Stimulated activated CD4-positive, alpha-beta T cell treated with anti-CD3 and anti-CD28 coated beads, Interleukin-12 subunit alpha, Interleukin-12 subunit beta, amount 100 ng/mL, for 24 hours (primary cell): Measurements from ENCODE around the gene KRTAP5-3.
"Not testable (repeated sequence)": the region's sequence is repeated elsewhere in the genome, so short reads cannot be mapped to it uniquely, and the experiment has no call there.

Source experiments
- DNase-seq, 2 experiments: peaks; one replicate each; pipeline ENCODE4 v3.0.0-alpha.2; 2020; ENCODE audit warnings: low read depth in 2 of 2

The KRTAP5-3 gene

DNA sequence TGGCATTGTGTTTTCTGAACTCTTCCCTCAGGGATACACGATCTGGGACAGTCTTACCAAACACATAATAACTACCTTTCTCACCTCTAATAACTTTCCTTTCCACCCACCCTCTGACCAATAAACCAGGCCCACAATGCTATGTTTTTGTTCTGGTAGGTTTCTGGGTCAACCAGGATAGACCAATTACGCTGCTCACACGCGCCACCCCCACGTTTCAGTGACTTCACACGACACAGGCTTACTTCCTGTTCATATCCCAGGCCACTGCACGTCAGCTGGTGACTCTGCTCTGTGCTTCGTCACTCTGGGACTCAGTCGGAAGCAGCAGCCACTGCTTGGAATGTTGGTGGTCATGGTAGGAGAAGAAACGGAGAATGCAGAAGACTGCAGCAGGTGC, 11.2 kb upstream of the KRTAP5-3 start:
- DNase-seq = no peak

DNA sequence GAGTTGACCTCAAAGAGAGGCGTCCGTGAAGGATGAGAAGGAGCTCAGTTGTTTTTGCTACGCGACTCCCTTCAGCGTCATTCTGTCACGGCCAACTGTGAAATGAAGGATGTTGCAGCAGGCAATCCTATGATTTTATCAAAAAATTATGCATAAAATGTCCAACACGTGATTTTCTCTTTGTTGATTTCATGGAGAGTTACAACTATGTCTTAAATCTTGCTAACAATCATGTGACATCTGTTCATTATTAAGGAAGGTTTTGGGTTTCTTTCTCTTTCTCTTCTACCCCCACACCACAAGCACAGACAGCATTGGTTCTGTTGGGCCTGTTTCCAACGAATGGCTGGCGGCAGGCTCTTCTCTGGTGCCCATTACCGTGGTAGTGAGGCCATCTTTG, 10.0 kb upstream of the KRTAP5-3 start:
- DNase-seq = no peak

DNA sequence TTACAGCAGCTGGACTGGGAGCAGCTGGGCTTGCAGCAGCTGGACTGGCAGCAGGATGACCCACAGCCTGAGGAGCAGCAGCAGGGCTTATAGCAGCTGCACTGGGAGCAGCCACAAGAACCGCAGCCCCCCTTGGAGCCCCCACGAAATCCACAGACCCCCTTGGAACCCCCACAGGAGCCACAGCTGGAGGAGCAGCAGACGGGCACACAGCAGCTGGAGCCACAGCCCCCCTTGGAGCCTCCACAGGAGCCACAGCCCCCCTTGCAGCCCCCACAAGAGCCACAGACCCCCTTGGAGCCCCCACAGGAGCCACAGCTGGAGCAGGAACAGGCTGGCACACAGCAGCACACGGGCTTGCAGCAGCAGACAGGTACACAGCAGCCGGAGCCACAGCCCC, 362 bp downstream of the KRTAP5-3 start:
- not testable (repeated sequence) for DNase-seq

DNA sequence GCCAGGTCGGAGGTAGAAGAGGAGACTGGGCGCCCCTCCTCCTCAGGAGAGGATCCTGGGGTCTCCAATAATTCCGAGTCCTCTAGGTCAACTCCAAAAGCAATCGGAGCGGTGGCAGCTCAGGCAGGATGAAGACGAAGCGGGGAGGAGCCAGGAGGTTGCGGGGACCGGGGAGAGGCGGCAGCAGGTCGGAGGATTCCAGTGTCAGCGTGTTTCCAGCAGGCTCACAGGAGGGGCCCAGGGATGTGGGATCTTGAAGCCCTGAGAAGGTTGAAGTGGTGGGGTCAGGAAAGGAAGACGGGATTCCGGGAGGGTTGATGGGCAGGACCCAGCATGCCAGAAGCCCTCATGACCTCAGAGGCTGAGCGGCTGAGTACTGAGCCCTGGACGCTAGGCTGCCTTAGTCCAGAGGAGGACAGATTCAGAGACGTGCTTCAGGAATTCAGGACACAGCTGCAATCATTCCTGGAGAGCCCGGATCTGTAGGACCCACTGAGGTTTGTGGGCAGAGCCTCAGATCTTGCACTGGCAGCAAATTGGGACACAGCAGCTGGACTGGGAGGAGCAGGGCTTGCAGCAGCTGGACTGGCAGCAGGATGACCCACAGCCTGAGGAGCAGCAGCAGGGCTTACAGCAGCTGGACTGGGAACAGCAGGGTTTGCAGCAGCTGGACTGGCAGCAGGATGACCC, 962 bp downstream of the KRTAP5-3 start:
- not testable (repeated sequence) for DNase-seq

DNA sequence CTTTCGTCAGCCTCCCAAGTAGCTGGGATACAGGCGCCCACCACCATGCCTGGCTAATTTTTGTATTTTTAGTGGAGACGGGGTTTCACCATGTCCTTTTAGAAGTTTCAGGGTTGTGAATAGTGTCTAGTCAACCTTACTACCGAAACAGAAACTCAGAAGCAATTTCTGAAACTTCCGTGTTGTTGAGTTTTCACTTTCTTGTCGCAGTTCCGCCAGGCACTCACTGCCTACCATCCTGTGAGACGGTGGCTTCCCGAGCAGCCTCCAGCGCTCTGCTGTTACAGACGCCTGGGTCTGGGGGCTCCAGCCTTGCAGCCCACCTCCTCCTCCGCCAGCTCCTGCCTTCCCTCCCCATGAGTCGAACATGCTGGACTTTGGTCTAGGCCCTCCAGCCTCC, 2.3 kb downstream of the KRTAP5-3 start:
- DNase-seq = not testable (repeated sequence)

DNA sequence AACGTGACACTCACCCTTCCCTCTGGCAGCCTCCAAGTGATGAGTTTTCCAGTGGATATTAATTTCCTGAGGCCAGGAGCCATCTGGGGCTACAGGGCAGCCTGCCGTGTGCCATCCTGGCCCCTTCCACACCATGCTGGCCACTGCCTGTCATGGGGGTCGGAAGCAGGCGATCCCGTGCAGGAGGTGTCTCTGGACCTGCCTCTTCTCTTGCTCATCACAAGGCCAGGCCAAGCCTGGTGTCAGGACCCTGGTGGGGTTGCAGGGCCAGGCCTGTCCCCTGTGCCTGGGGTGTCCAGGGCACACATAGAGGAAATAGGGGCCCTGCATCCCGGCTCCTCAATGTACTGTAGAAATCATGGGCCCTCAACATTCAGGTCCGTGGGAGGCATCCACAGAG, 3.6 kb downstream of the KRTAP5-3 start:
- no peak for DNase-seq

DNA sequence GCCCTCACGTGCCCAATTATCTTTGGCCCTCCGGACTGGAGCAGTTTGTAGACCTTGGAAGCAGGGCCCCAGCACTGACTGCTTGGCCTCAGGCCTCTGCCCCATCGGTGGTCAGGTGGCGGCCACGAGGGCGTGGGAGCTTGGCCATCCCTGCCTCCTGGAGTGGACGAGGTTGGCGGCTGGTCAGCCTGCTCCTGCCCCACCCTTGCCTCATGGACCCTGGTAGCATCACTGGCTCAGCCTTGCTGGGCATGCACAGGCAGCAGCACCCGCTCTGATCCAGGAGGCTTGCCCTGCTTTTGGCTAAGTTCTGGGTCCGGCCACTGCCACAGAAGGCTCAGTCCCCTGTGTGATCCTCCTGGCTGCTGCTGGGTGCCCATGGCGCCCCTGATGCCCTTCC, 4.1 kb downstream of the KRTAP5-3 start:
- no peak for DNase-seq

DNA sequence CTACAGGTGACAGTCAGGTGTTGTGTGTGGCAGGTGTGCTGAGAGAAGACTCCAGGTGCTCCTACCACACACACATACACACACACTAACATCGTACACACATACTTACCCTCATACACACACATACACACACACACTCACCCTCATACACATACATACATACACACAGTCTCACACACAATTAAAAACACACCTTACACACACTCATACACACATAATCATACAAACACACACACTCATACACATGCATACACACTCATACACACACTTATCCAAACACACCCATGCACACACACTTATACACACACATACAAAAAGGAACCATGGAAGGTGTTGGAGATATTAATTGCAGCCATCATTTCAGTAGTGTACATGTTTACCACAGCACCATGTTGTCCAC, 4.6 kb downstream of the KRTAP5-3 start:
- no peak for DNase-seq

DNA sequence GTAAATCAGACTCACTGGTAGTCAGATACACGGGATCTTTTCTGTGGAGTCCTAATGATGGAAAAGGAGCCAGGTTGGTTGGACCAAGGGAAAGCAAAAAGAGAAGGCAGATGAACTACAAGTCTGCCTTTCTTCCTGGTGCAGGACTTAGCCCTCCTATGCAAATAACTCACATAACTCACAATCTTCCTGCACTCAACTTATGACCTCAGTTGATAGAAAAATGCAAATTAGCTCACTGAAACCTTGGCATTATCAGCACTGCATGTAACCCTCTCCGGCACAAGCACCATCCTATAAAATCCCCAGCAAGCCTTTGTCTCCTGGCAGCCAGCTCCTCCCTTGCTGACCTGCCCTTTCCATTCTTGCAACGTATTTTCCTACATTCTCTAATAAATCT, 6.6 kb downstream of the KRTAP5-3 start:
- DNase-seq = not testable (repeated sequence)

DNA sequence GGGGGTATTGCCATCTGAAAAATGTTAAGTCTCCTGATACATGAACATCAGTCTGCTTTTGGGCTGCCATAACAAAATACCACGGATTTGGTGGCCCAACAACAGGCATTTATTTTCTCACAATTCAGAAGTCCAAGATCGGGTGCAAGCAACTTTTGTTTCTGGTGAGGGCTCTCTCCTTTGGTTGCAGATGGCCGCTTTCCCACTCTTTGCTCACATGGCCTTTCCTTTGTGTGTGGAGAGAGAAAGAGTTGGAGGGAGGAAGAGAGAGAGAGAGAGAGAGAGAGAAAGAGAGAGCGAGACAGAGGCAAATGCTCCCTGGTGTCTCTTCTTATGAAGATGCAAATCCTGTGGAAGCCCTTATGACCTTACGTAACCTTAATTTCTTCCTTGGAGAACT, 7.6 kb downstream of the KRTAP5-3 start:
- DNase-seq = no peak

DNA sequence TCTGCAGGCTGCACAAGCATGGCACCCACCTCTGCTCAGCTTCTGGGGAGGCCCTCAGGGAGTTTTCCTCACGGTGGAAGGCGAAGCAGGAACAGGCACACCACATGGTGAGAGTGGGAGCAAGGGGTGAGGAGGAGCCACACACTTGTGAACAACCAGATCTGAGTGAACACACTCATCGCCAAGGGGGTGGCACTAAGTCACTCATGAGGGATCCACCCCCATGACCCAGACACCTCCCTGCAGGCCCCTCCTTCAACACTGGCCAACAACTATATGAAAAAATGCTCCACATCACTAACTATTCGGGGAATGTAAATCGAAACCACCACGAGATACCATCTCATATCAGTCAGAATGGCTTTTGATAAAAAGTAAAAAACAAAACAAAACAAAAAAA, 9.4 kb downstream of the KRTAP5-3 start:
- no peak for DNase-seq

DNA sequence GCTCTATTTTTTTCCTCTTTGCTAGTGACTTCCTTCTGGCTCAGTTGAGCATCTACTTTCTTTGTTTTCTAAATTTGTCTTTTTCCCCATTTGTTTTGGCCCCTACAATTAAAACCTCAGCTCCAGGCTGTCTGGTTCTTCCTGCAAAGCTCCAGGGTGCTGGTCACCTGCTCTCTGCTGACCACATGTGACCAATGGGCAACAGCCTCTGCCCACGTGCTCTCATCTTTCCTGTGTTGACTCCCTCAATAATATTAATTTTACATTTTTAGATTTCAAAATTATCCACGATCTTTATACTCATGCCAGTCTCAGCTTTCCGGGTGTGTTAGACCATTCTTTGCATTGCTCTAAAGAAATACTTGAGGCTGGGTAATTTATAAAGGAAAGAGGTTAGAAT, 9.9 kb downstream of the KRTAP5-3 start:
- DNase-seq = not testable (repeated sequence)

DNA sequence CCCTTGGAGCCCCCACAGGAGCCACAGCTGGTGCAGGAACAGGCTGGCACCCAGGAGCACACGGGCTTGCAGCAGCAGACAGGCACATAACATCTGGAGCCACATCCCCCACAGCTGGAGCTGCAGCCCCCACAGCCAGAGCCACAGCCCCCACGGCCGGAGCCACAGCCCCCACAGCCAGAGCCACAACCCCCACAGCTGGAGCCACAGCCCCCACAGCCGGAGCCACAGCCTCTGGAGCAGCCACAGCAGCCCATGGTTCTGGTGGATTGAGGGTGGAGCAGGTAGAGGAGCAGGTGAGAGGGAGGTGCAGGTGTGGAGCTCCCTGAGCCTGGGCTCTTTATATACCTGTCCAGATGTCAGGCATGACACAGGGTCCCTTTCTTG, 10.3 kb downstream of the KRTAP5-3 start, which contains the start of gene KRTAP5-2:
Gene KRTAP5-2, minus strand, starts transcription at position 301 of the 387 bp plus-strand sequence. Its CDS starts 44 bp downstream, at position 257.
- no peak for DNase-seq

DNA sequence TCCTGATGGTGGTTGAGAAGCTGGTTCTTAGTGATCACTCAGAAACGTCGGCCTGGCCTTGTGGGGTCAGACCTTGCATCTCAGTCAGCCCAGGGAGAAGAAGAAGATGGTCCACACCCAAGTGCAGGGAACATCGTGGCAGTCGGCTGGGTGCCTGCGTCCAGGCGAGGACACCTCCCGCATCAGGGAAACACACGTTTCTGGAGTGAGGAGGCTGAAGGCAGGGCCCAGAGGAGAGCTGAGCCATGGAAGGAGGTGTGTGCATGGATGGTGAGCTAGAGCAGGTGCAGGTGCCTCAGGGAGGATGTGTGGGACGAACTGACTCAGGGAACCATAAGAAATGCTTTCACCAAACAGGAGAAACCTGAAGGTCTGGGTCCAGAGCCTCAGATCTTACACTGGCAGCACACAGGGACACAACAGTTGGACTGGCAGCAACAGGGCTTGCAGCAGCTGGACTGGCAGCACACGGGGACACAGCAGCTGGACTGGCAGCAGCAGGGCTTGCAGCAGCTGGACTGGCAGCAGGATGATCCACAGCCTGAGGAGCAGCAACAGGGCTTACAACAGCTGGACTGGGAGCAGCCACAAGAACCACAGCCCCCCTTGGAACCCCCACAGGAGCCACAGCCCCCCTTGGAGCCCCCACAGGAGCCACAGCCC, 10.8 kb downstream of the KRTAP5-3 start:
- DNase-seq = no peak

DNA sequence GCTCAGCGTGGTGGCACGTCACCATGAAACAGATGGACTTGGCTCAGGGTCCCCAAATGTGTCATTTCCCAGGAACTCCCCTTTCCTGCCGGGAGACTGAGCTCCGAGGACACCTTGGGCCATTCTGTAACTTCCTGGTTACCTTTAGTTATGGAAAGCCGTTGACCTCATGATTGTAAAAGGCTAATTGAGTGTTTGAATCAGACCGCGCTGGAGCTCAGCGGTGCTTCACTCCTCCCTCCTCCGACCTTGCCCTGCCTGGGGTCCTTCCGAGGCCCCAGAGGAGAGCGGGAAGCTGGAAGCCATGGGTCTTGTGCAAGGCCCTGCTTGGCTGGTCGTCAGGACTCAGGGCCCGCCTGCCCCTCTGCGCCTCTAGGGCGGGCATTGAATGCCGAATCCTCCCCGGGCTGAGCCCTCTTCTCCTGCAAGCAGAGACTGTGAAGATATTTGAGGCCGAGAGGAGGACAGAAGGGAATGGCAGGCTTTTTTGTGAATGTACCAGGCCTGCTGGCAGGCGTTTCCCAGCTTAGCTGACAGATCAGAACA, 11.6 kb downstream of the KRTAP5-3 start:
- not testable (repeated sequence) for DNase-seq

DNA sequence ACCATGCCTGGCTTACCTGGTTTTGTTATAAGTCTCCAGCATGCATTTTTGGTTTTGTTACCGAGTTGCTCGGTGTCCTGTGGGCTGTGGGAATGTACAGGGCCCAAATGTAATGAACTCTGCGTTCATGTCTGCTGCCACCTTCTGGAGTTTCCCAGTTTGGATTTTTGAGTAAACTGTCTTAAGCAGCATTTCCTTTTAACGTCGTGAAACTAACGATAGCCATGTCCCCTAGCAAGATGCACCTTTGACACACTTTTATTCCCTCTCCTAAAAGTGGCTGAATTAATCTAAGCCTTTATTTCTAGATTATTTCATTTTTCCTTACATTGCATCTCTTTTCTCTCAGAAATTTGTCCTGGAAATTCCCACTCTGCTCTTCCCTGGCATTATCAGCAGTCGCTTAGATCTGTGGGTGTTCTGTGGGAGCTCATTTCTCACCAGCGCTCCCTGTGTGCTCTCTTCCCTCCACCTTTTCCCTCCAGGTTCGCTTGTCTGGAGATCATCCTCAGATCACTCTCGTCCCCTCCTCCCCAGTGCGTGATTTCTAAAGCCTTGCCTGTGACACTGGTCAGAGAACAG, 12.2 kb downstream of the KRTAP5-3 start:
- not testable (repeated sequence) for DNase-seq

DNA sequence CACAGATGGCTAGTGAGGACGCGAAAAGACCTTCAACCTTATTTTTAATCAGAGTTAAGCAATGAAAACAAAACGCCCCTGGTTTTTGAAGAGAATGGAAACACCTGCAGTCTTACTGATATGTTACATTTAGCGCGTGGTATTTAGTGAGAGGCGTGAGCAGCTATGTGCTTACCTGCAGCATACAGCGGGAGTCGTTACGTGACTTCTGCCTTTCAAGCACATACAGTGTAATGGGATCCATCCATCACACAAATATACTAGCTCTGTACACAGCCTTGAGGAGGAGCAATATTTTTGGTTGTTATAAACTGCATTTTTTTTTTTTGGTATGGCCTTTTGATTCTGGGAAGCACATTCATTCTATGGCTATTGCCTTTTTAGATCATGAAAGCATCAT, 15.6 kb downstream of the KRTAP5-3 start:
- no peak for DNase-seq

DNA sequence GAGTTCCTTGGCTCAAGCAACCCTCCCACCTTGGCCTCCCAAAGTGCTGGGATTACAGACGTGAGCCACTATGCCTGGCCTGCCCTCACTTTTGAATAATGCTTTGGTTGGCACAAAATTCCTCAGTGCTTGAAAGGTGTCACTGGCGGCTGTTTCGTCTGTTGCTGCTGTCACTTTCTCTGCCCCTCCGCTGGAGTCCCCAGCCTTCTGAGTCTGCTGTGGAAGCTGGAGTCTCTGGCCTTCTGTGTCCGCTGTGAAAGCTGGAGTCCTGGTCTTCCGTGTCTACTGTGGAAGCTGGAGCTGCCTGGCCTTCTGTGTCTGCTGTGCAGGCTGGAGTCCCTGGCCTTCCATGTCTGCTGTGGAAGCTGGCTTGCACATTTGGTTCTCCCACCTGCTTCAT, 18.3 kb downstream of the KRTAP5-3 start:
- DNase-seq = no peak

DNA sequence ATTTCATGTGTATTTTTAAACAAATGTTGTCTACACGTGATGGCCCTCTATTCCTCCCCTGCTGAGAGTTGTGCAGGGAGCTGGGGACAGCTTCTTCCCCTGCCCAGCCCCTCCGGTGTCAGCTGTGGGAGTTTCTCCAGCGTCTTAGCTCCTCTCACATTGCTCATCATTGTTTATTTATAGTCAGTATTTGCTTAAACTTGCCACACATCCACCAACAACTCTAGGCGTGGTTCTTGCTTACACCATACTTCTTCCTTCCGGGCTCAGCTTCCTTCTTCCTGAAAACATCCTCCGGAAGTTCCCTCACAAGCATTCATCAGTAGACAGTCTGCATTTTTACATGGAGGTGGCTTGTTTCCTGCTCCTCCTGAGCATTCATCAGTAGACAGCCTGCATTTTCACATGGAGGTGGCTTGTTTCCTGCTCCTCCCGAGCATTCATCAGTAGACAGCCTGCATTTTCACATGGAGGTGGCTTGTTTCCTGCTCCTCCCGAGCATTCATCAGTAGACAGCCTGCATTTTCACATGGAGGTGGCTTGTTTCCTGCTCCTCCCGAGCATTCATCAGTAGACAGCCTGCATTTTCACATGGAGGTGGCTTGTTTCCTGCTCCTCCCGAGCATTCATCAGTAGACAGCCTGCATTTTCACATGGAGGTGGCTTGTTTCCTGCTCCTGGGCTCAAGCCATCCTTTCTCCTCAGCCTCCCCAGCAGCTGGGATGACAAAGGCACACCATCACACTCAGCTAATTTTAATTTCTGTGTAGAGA, 18.9 kb downstream of the KRTAP5-3 start:
- DNase-seq = not testable (repeated sequence)

DNA sequence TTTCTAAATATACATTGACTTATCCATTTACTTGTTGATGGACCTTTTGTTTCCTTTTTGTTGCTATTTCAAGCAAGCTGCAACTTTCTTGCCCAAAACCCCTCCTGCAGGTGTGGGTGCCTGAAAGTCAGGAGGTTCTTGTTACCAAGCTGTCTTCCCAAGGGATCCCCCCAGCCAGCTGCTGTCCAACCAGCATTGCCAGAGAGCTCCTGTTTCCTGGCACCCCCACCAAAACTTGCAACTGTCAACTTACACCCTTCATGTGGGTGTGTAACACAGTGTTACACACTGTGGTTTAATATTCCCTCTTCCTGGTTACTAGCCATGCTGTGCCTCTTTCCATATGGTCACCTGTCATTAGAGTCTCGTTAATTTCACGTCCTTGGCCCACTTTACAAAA, 21.6 kb downstream of the KRTAP5-3 start:
- no peak for DNase-seq

DNA sequence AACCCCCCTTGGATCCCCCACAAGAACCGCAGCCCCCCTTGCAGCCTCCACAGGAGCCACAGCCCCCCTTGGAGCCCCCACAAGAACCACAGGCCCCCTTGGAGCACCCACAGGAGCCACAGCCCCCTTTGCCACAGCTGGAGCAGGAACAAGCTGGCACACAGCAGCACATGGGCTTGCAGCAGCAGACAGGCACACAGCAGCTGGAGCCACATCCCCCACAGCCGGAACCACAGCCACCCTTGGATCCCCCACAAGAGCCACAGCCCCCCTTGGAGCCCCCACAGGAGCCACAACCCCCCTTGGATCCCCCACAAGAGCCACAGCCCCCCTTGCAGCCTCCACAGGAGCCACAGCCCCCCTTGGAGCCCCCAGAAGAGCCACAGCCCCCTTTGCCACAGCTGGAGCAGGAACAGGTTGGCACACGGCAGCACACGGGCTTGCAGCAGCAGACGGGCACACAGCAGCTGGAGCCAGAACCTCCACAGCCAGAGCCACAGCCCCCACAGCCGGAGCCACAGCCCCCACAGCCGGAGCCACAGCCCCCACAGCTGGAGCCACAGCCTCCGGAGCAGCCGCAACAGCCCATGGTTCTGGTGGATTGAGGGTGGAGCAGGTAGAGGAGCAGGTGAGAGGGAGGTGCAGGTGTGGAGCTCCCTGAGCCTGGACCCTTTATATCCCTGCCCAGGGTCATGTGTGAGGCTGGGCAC, 23.4 kb downstream of the KRTAP5-3 start, which contains the start of gene KRTAP5-1:
Gene KRTAP5-1, minus strand, starts transcription at position 623 of the 710 bp plus-strand sequence. Its CDS starts 34 bp downstream, at position 589.
- DNase-seq = not testable (repeated sequence)
